Measurements from ENCODE around the gene FLAD1. TPM values are rescaled to one million over a fixed set of nuclear protein-coding genes. Genes with fewer than 3 reads are reported as not detected.
"Not testable (repeated sequence)": the region's sequence is repeated elsewhere in the genome, so short reads cannot be mapped to it uniquely, and the experiment has no call there.

The FLAD1 gene
- total RNA-seq, 2 donors from 2014 or later: 53.1 to 84.2 TPM

- Mint-ChIP-seq H3K27me3 (no peaks in the 10 kb centered on the region), H3K36me3 (peaks cover 3% of the 10 kb centered on the region), H3K27ac (peak overlapping the region; percentile 62 to 86), H3K4me1 (ENCODE audit: low read depth in 2 of 2) (peaks cover 36 to 40% of the 10 kb centered on the region in 2 donors), H3K4me3 (no peak overlapping the region), H3K9me3 (no peaks in the 10 kb centered on the region)
- DNase-seq (ENCODE audit: low spot score): no peak
- ATAC-seq: no peak
Observed at GRCh38 chr1:154968731-154969130, 14.4 kb upstream of the FLAD1 start.

- ATAC-seq: no peak
- H3K27ac Mint-ChIP-seq: peak overlapping the region; percentile 62 to 86
- peak overlapping the region; percentile 32 for H3K4me3 Mint-ChIP-seq
- H3K4me1 Mint-ChIP-seq (ENCODE audit: low read depth in 2 of 2): peaks cover 33 to 36% of the 10 kb centered on the region in 2 donors
- no peaks in the 10 kb centered on the region for H3K36me3 Mint-ChIP-seq
- H3K27me3 Mint-ChIP-seq: no peaks in the 10 kb centered on the region
- H3K9me3 Mint-ChIP-seq: no peaks in the 10 kb centered on the region
- no peak for DNase-seq (ENCODE audit: low spot score)
Observed at GRCh38 chr1:154969246-154969645, 13.9 kb upstream of the FLAD1 start.

- H3K4me1 Mint-ChIP-seq (ENCODE audit: low read depth in 2 of 2): peaks cover 33 to 36% of the 10 kb centered on the region in 2 donors
Observed at GRCh38 chr1:154969860-154970452, 13.2 kb upstream of the FLAD1 start.

DNA sequence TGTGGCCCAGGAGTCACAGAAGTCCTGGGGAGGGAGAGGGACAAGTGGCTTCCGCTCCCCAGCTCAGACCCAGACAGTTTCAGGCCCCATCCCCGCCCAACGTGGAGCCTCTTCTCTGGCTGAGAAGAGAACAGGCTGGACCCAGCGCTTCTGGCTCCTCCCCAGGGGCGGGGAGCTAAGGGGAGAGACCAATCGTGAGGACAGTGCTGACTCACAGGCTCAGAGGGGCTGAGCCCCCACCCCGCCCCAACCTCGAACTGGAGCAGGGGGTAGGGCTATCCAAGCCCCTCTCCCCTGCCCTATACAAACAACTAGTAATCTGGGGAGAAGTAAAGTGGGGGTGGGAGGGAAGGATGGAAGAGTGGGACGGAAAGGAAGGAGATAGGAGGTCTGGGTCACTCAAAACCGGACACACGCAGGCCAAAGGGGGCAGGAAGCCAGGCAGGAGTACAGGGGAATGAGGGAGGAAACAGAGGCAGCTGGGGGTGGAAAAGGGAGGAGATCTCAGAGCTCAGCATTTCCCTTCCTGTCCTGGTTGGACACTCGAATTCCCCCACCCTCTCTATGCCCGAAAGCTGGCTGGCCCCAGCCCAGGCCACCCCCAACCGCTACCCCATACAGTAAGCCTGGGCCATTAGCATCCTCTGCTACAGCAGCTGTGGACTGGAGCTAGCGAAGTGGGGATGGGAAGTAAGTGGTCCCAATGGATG lies 12.4 kb upstream of the FLAD1 start, which contains the start of gene SHC1:
Gene SHC1 (minus strand): TSS at position 117 of the 710 bp plus-strand sequence. CDS start 221 bp downstream, outside the sequence.
- Mint-ChIP-seq H3K4me3 (peak within 1 kb of the TSS; percentile 65), H3K36me3 (no peaks in the 10 kb centered on the region), H3K27me3 (no peaks in the 10 kb centered on the region), H3K9me3 (no peaks in the 10 kb centered on the region), H3K27ac (peak within 1 kb of the TSS; percentile 63 to 86), H3K4me1 (ENCODE audit: low read depth in 2 of 2) (peaks cover 33 to 36% of the 10 kb centered on the region in 2 donors)
- DNase-seq (ENCODE audit: low spot score) (no peak), ATAC-seq (no peak)

More at GRCh38 chr1:154969860-154970452, 13.2 kb upstream of the FLAD1 start:
- Mint-ChIP-seq H3K27ac (peak overlapping the region; percentile 62 to 86), H3K9me3 (no peaks in the 10 kb centered on the region), H3K27me3 (no peaks in the 10 kb centered on the region), H3K36me3 (no peaks in the 10 kb centered on the region), H3K4me3 (peak overlapping the region; percentile 32)
- ATAC-seq (no peak), DNase-seq (ENCODE audit: low spot score) (no peak)

- no peaks in the 10 kb centered on the region for H3K27me3 Mint-ChIP-seq
- H3K9me3 Mint-ChIP-seq: no peaks in the 10 kb centered on the region
- ATAC-seq (no peak), DNase-seq (ENCODE audit: low spot score) (no peak)
- H3K27ac Mint-ChIP-seq: peak overlapping the region; percentile 63 to 69
- H3K4me1 Mint-ChIP-seq (ENCODE audit: low read depth in 2 of 2): peaks cover 33 to 36% of the 10 kb centered on the region in 2 donors
- peak overlapping the region; percentile 65 for H3K4me3 Mint-ChIP-seq
- no peaks in the 10 kb centered on the region for H3K36me3 Mint-ChIP-seq
Observed at GRCh38 chr1:154971341-154971998, 11.7 kb upstream of the FLAD1 start.

- ATAC-seq: no peak
- no peak overlapping the region for H3K27ac Mint-ChIP-seq
- H3K4me1 Mint-ChIP-seq (ENCODE audit: low read depth in 2 of 2): peaks cover 33 to 36% of the 10 kb centered on the region in 2 donors
Observed at GRCh38 chr1:154972213-154972516, 11.0 kb upstream of the FLAD1 start.

GRCh38 chr1:154972517-154973343 lies 10.4 kb upstream of the FLAD1 start:
- no peaks in the 10 kb centered on the region for H3K36me3 Mint-ChIP-seq
- DNase-seq (ENCODE audit: low spot score) (no peak), ATAC-seq (no peak)
- no peaks in the 10 kb centered on the region for H3K9me3 Mint-ChIP-seq
- peaks cover 33 to 36% of the 10 kb centered on the region in 2 donors for H3K4me1 Mint-ChIP-seq (ENCODE audit: low read depth in 2 of 2)
- H3K27me3 Mint-ChIP-seq: no peaks in the 10 kb centered on the region
- no peak overlapping the region for H3K27ac Mint-ChIP-seq
- H3K4me3 Mint-ChIP-seq: no peak overlapping the region

More at GRCh38 chr1:154972213-154972516, 11.0 kb upstream of the FLAD1 start:
- DNase-seq (ENCODE audit: low spot score): no peak
- no peaks in the 10 kb centered on the region for H3K36me3 Mint-ChIP-seq
- H3K27me3 Mint-ChIP-seq: no peaks in the 10 kb centered on the region
- no peaks in the 10 kb centered on the region for H3K9me3 Mint-ChIP-seq
- no peak overlapping the region for H3K4me3 Mint-ChIP-seq

- ATAC-seq: peak; percentile 35 to 49
- Mint-ChIP-seq H3K27me3 (no peaks in the 10 kb centered on the region), H3K9me3 (no peaks in the 10 kb centered on the region), H3K4me3 (no peak overlapping the region), H3K36me3 (no peaks in the 10 kb centered on the region), H3K27ac (no peak overlapping the region), H3K4me1 (ENCODE audit: low read depth in 2 of 2) (peaks cover 33 to 35% of the 10 kb centered on the region in 2 donors)
- peak; percentile 94 for DNase-seq (ENCODE audit: low spot score)
Observed at GRCh38 chr1:154973344-154974101, 9.6 kb upstream of the FLAD1 start.

GRCh38 chr1:154974102-154974807 lies 8.9 kb upstream of the FLAD1 start, which contains the start of gene CKS1B:
CKS1B (plus strand) TSS chr1:154974681; CDS start chr1:154974746, 65 bp downstream.
- Mint-ChIP-seq H3K27ac (no peak within 1 kb of the TSS), H3K9me3 (no peaks in the 10 kb centered on the region), H3K27me3 (no peaks in the 10 kb centered on the region), H3K36me3 (peaks cover 3% of the 10 kb centered on the region), H3K4me1 (ENCODE audit: low read depth in 2 of 2) (peaks cover 28 to 30% of the 10 kb centered on the region in 2 donors), H3K4me3 (no peak within 1 kb of the TSS)
- ATAC-seq: peak; percentile 91 to 92
- DNase-seq (ENCODE audit: low spot score): peak; percentile 98

DNA sequence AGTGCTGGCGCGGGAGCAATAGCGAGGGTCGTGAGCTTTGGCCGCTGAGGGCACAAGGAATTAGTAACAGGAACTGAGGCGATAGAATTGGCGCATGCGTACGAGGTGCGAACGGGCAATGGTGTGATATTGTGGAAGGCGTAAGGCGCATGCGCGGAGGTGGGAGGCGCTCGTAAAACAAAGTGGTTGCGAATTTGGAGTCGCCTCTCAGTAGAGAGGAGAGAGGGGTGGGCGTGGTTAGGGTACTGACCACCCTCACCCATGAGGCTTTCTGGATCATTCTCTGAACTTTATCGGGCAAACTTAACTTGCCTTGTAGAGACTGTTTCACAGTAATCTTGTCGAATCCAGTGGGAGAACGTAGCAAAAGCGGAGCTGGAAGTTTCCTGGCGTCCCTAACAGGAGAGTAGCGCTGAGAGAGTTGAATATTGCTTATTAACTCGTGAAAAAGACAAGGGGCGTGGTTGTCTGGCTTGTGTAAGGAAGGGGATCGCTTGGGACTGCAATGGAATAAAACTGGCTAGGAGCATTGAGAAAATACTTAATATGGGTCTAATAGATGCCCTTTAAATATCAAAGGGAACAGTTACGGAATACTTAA lies 8.2 kb upstream of the FLAD1 start:
- H3K4me1 Mint-ChIP-seq (ENCODE audit: low read depth in 2 of 2): peaks cover 23 to 28% of the 10 kb centered on the region in 2 donors
- DNase-seq (ENCODE audit: low spot score): peak; percentile 95
- H3K27me3 Mint-ChIP-seq: no peaks in the 10 kb centered on the region
- no peak overlapping the region for H3K4me3 Mint-ChIP-seq
- ATAC-seq: peak; percentile 66 to 79
- no peaks in the 10 kb centered on the region for H3K9me3 Mint-ChIP-seq
- H3K36me3 Mint-ChIP-seq: peaks cover 6% of the 10 kb centered on the region
- no peak overlapping the region for H3K27ac Mint-ChIP-seq

DNA sequence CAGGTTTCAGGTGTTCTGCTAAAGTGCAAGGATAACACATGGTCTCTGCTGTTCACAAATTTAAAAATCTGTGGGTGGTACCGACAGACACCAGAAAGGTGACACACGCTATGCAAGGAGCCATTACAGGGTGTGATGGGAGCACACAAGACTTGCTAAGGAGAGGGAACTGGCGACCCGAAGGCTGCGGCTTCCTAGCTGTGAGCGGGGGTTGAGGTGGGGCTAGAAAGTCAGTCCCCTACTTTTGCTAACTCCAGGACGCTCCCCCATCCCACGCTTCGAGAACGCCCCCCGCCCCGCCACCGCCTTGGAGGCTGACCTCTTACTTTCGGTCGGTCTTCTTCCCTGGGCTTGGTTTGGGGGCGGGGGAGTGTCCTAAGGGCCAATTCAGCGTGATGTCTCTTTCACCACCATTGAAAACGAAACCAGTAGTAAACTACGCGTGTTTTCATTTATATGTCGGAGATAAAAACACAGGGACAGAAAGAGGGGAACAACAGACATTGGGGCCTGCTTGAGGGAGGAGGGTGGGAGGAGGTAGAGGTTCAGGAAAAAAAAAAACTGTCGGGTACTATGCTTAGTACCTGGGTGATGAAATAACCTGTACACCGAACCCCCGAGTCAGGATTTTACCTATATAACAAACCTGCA lies 7.6 kb upstream of the FLAD1 start:
- H3K36me3 Mint-ChIP-seq: peaks cover 6% of the 10 kb centered on the region
- H3K9me3 Mint-ChIP-seq: no peaks in the 10 kb centered on the region
- DNase-seq (ENCODE audit: low spot score) (peak; percentile 86), ATAC-seq (peak; percentile 18 to 48)
- no peak overlapping the region for H3K4me3 Mint-ChIP-seq
- H3K27me3 Mint-ChIP-seq: no peaks in the 10 kb centered on the region
- no peak overlapping the region for H3K27ac Mint-ChIP-seq
- H3K4me1 Mint-ChIP-seq (ENCODE audit: low read depth in 2 of 2): peaks cover 23 to 28% of the 10 kb centered on the region in 2 donors

DNA sequence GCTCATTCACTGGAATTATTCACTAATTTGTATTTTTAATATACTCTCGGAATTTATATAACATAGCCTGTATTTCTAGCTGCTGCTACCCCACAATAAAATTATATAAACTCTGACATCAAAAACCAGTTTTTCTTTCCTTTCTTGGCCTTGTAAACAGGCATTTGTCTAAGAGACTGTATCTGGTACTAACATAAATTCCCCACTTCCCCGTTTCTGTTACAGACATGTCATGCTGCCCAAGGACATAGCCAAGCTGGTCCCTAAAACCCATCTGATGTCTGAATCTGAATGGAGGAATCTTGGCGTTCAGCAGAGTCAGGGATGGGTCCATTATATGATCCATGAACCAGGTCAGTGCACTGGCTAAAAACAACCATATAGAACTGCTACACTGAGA lies 5.4 kb upstream of the FLAD1 start:
- not testable (repeated sequence) for H3K4me1 Mint-ChIP-seq (ENCODE audit: low read depth in 2 of 2); H3K27me3 Mint-ChIP-seq; ATAC-seq; DNase-seq (ENCODE audit: low spot score); H3K36me3 Mint-ChIP-seq; H3K9me3 Mint-ChIP-seq; H3K27ac Mint-ChIP-seq
- H3K4me3 Mint-ChIP-seq: peak overlapping the region; percentile 46
